Stimulated activated CD8-positive, alpha-beta memory T cell treated with anti-CD3 and anti-CD28 coated beads, Interleukin-15, amount 100 ng/mL, for 1 hour (primary cell): Measurements from ENCODE around the gene ARID5B.

ENCODE experiments used
- DNase-seq: peaks from one replicate; pipeline ENCODE4 v3.0.0-alpha.2; 2020; ENCODE audit warnings: low read depth

The ARID5B gene

DNA sequence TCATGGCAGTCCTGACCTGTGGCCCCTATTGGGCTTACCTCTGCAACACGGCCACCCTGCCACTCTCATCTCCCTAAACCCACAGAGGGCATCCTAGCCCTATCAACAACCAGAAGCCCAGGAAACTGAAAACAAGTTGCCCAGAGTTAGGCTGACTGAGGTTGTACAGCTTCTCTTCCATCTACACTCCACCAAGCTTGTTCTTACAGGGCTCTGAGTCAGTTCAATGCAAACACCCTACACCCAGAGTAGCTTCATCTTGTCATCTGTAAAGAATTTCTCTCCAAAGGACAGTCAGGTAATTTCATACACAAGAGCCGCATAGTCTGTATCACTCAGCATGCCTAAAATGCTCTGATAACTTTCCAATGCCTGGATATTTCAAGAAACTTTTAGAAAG is 175.4 kb downstream of the ARID5B start:
- DNase-seq, result no peak

DNA sequence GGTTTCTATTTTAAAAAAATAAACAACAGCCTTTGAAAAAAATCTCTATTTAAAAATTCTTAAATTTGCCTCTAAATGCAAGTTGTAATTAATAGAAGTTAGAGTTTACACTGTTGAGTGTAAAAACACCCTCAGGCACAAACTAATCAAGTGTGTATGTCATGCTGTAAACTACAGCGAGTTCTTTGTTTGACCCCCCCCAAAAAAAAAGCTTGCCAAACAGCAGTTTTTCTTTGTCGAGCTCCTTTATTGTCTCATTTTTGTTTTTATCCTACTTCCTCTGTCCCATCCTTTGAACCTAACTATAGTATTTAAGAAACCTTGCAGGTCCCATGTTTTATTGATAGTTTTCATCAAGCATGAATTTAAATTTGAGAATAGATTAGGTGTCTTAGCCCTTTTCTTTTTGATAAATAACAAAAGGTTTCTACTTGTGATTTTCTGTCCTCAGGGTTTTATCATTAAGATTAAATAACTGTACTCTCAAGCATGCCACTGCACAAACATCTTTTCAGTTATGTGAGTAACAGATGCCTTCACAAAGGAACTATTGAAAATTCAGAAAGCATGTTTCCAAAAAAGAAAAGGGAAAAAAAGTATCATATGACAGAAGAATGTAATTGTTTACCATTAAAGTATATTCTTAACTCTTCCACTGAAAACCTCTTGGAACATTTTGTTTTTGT is 176.0 kb downstream of the ARID5B start:
- no peak for DNase-seq

DNA sequence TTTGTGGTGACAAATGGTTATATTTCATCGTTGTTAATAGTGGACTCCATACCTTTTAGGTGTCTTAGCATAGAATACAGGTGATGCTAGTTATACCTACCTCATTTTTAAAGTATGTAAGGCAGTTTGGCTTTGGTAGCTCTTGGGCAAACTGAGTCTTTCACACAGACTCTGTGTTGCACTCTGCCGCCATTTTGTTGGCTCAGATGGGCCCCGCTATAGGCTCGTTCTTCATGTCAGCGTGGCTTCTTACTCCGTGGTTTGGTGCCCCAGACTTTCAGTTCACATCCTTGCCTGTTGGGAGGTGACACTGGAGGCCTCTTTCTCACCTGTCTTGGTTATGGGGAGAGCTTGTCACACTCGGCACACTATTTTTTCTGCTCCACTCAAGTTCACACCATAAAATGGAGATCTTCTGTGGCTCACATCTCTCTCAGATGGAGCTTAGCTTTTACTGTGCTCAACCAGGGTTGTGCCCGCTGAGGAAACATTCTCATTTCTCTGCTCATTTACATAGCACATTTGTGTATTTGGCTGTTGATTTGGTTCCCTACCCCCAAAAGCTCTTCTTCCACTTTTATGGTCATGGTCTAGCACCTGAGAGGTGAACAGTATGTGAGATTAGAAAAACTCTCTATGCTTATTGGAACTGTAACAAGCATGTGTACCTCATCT is 178.5 kb downstream of the ARID5B start:
- DNase-seq, result no peak

DNA sequence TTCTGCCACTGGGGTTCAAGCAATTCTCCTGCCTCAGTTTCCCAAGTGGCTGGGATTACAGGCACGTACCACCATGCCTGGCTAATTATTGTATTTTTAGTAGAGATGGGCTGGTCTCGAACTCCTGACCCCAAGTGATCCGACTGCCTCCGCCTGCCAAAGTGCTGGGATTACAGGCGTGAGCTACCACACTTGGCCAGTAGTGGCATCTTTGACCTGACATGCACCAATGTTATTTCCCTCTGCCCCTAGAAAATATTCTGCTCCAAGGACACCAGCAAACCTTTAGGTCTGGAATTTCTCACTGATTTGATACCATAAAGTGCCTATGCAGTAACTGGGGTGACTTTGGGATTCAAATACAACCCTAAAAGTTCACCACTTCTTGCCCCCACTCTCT is 179.4 kb downstream of the ARID5B start:
- DNase-seq, result no peak

DNA sequence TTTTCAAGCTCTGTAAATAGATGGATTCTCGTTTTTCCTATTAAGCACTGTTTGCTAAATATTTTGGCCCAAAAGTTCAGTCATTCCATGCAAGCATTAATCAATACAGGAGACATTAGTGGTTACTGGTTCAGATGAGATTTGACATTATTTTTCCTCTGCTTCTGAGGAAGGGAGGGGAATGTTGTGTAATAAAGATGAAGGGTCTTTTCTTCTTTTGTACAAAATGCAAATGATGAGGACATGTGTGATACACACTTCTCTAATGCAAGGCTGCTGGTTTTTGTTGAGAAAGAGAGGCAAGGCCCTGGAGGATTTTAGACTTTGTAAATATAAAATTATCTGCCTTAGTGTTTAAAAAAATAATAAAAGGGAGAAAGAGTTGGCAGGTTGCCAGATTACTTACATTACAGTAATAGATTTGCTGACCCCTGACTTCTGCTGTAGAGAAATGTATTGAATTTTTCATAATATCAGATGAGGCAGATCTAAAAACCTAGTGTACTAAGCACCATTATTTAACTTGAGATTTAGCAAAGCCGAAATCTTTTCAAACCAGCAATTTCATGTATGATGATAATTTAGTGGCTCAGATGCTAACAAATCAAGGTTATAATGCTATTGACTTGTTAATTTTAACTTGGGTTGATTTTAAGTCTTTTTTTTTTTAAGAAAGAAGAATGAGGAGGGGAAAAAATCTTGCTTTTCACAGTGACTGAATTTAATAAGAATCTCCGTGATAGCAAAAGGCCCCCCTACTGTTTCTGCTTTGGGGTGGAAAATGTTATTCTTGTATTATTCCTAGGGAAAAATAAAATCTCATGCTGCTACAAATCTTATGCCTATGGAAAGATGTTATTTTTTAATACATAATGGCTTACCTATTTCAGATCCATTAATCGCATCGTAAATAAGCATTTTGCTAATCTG is 180.1 kb downstream of the ARID5B start:
- DNase-seq, result no peak

DNA sequence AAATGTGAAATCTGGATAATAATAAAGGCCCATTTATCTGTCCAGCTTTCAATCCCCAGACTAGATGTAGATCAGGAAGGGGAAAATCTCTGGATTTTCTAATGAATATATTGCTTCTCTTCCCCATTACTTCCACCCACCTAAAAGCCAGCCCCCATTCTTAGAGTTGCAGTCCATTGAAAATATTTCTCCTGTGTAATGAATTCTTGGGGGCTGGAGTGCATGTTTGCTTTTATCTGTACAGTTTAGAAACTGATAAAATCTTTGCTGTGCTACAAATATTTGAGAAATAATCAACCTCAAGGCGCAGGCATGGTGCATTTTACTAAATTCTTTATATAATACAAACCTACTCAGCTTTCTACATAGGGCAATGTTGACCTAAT is 180.8 kb downstream of the ARID5B start:
- no peak for DNase-seq

DNA sequence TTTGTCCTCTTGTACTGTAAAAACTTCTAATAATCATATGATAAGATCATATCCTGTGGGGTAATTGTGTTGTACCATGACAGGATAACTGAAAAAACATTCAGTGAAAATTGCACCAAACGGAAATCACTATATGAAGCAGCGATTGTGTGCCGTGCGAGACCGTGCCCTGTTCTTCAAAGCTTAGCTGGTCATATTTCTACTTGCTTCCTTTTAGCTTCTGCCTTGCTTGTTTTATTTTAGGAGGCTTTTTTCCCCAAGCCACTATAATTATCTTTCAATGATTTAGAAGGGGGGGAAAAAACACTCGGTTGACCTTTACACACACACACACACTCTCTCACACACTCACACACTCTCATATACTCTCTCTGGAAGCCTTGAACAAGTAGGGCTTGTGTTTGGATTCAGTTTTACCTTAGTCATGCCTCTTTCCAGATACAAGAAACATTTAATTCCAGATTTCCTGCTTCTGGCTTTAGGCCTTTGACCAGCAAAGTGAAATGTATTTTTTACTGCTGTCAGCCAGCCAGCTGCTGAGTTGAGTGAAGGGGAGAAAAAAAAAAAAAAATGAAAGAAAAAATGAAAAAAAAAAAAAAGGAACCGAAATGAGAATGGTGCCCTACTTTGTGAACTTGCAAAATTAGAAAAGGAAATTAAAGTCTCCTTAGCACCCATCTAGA is 181.4 kb downstream of the ARID5B start:
- DNase-seq, result no peak

DNA sequence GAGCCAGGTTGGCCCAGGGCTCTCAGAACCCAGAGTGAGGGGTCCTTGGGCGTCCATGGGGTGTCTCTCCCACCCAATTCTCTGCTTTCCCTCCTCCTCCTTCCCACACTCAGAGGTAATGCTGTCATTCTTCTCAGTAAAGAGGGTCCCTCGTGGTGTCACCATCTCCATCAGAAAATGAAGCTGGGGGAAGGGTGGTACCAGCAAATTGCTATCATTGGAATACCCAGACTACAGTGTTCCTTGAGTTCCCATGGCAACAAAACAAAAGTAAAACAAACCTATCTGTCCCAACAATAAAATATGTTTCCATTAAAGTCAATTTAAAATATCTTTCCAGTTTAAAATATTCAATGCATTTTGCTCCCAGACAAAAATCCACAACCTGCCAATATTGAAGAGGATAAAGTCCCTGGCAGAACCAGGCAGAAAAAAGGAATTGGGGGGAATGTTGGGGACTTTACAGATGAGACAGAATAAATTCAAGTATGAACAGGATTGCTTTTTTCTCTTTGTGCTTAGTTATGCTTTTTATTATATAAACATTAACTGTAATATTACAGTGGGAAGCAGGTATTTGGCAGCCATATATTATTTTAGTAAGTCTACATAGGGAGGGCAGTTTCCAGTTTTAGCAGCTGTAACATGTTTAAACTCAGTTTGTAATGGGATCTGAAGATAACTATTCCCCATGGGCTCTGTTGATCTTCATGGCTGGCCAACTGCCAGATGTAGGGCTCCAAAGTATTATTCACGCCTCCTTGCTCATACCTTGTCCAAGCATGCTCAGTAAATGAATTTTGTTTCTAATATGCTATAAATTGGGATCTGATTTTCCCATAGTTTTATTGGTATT is 182.1 kb downstream of the ARID5B start:
- DNase-seq, result no peak

DNA sequence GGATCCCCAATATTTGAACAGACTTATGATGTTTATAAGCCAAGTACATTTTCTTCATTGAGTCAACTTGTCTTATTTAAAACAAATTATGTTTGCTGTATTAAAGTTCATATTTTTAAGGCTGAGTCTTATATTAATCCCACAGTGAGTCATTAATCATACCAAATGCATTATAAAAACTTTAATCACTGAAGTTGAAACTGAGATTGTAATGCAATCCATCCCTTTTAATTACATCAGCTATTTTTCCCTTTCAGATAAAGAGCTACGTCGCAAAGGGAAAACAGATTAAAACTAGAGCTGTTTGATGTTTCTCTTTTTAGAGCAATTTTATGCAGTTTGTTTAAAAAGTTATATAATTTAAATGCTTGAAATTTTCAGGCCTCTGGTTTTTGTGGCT is 183.0 kb downstream of the ARID5B start:
- DNase-seq, result no peak

DNA sequence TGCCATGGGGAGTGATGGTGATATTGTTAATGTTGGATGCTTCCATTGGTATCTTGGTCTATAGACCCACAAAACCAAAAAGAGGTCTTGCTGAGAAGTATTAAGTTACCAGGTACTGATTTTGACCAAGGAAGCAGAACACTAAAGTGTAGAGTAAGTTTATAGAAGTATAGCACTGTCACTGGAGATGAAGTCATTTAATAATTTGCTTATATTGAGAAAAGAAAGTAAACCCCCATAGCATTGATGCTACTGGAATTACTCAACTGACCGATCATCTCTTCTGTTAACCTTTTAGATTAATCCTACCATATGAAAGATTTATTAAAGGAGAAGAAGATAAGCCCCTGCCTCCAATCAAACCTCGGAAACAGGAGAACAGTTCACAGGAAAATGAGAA is 183.9 kb downstream of the ARID5B start:
- DNase-seq, result no peak

DNA sequence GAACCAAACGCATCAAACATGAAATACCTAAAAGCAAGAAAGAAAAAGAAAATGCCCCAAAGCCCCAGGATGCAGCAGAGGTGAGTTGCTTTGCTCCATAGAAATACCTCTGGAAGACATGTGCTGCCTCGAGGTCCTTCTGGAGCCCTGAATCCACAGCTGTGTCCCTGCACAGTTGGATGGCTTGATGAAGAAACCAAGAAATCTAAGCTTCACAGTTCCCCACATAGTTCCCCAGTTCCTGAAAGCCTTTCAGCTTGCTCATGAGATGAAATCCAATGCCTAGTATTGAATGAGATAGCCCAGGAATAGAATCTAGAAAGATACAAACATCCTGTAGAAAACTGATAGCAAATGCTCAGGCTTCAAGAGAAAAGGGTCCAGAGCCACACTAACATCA is 184.3 kb downstream of the ARID5B start:
- DNase-seq, result no peak

DNA sequence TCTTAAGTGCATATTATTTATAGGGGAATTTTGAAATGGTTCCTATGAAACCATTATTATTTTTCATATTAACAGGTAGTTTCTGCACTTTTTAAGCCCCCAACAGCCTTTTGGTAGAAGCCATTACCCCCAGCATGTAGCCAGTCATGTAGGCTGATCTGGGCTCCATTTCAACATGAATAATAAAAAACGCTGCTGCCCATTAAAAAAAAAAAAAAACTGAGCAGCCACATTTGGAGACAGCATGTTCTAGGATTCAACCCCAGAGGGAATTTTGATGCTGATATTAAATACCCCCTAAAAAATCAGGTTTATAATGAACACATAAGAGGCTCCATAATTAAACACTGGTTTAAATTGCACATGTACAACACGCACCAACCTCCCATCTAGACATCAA is 185.8 kb downstream of the ARID5B start:
- no peak for DNase-seq

DNA sequence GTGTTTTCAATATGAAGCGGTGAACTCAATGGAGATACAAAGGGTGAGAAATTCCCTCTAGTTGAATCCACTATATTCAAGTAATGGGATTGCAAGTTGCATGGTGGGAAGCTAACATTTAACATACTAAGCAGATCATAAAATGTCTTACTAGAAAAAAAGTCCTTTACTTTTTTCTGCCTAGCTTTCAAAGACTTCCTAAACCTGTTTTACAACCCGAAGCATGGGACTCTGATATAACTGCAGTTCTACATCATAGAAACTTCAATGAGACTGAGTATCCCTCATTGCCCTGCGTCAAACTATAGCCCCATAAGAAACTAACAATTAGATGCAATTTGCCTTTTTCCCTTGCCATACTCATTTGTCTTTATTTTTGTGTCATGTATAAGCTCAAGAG is 187.3 kb downstream of the ARID5B start:
- no peak for DNase-seq

DNA sequence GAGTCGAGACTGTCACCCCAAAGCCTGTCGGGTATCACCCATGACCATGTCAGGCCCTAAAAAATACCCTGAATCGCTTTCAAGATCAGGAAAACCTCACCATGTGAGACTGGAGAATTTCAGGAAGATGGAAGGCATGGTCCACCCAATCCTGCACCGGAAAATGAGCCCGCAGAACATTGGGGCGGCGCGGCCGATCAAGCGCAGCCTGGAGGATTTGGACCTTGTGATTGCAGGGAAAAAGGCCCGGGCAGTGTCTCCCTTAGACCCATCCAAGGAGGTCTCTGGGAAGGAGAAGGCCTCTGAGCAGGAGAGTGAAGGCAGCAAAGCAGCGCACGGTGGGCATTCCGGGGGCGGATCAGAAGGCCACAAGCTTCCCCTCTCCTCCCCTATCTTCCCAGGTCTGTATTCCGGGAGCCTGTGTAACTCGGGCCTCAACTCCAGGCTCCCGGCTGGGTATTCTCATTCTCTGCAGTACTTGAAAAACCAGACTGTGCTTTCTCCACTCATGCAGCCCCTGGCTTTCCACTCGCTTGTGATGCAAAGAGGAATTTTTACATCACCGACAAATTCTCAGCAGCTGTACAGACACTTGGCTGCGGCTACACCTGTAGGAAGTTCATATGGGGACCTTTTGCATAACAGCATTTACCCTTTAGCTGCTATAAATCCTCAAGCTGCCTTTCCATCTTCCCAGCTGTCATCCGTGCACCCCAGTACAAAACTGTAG is 191.0 kb downstream of the ARID5B start:
- DNase-seq, result no peak

DNA sequence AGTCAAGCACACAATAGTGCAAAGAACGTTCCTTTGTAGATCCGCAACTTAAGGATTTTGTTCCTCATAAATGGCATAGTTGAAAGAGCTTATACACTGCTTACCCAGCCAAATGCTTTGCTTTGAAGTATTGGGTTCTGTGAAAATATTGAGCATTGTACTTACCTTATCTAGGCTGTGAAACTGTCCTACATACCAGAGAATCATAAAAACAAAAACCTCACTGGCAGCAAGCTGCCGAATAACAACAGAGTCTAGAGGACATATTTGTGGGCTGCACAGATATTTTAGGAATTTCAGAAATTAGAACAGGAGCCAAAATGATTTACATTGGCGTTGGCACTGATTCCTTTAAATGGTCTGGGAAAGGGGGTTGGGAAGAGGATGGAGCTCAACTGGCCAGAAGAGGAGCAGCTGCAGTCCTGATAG is 192.4 kb downstream of the ARID5B start:
- DNase-seq, result no peak

DNA sequence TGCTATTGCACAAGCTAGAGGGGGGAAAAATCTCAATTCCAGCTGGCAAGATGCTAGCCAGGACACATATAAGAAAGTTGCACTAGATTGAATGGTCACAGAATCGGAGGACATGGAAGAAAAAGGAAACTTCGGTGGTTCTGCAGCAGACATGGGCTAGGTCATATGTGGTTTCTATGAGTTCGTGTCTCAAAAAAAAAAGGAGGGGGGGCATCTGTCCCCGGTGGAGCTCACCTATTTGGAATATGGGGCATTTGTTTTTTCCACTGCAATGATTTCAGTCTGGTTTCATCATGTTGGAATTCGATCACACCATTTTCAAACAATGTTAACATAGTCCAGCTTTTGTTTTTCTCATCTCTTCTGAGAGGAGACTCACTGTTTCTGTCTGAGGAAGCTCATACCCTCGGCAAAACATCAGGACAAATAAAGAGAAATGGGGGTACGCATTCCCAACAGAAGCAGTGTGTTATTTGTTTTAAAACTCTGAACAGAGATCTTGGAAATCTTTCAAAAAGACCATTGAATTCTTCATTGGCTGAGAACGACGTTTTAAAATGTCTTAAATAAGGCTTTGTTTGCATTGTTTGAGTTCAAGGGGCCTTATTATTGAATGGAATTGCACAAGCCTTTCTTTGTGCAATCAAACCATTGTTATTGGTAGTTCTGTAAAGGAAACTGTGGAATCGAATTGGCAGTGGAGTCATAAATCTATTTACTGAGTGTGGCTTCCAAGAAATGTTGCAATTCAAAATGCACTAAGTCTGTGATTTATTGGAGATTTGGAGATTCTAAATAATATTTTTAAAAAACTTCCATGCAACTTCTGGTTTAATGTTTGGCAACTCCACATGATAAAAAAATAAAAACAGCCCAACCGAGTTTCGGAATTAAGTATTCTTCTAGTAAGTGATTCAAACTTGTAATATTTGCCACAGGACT is 194.0 kb downstream of the ARID5B start:
- DNase-seq, result no peak

DNA sequence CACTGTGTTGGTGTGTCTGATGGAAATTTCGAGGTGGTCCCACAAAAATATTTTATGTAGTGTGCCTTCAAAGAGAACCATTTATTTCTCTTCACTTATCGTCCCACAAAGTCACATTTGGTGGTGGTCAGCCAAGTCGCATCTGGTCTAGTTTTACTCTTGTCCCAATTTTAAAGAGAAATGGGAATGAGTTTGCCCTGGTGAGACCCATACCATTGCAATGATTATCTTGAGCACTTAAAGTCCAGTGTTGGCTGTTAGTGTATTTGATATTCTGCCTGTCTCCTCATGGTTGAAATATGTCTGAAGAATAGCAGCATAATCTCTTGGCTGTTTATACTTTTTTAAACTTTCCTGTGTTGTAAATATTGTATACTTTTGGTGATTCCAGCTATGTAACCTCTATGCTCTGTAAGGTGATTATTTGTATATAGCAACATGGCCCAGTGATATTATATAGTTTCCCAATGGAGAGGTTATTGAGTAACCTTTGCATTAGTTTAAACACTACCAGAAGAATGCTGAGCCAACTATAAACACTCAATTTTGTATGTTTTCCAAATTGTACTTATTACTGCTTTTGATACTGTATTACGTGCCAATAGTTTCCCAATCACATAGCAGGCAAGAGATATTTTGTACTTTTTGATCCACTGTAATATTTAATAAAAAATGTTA is 194.9 kb downstream of the ARID5B start:
- DNase-seq, result no peak

DNA sequence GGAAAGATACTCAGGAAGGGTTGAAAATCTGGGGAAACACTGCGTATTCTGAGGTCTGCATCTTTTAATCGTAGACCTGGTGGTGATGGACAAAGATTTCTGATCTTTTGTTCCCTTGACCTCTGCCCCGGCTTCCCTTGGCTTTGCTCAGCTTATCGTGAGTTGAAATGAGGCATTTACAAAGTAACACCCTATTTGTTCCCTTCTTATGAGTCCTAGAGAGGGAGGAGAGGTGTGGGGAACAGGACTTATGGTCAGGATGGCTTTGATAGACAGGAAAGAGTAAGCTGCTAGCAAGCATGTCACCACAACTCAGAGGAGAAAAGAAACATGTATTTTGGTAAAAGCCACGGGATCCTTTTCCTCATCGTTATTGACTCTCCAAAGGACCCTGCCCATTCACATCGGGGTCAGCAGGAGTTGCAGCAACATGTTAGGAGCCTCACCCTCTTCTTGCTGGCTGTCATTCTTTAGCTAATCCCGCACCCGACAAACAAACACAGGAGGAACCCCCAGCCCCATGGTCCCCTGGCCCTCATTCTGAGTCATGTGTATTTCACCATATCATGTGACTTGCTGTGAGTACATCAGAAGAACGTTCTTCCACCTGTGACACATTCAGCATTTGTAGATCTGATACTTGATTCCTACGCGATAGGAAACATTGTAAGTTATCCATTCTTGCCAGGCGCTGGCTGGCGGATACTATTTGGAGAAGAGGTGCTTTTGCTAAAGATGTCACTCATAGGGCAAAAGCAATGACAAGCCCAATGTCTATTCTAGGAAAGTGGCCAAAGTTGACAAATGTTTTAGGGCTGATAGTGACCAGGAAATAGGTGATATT is 197.0 kb downstream of the ARID5B start:
- DNase-seq, result no peak
